RWPE2 (cell line): ENCODE measurements around the gene JPH3.

ENCODE experiments used
- ATAC-seq: fragments of 200-7000 bp; cut with Tn5 transposase; 3 replicates; pipeline ENCODE4 v1.9.1; 2021; ENCODE audit warnings: low read depth
- DNase-seq: peaks from one replicate; pipeline ENCODE4 v3.0.0-alpha.2; 2020; ENCODE audit warnings: low spot score
- H3K27ac ChIP-seq: fragments of 450-650 bp; 2 replicates; pipeline ENCODE4 v1.5.1; 2017; ENCODE audit warnings: mild to moderate bottlenecking; ENCODE audit not compliant: poor library complexity, severe bottlenecking
- H3K27me3 ChIP-seq: fragments of 250-450 bp; sonication (Bioruptor Pico); 2 replicates; pipeline ENCODE4 v1.5.1; 2021; ENCODE audit warnings: mild to moderate bottlenecking, moderate library complexity; ENCODE audit not compliant: insufficient read depth, poor library complexity, severe bottlenecking
- H3K36me3 ChIP-seq: fragments of 250-450 bp; sonication (Bioruptor Pico); 2 replicates; pipeline ENCODE4 v1.5.1; 2020; ENCODE audit warnings: low read depth, mild to moderate bottlenecking, moderate library complexity
- H3K4me1 ChIP-seq: fragments of 250-450 bp; sonication (Bioruptor Pico); 2 replicates; pipeline ENCODE4 v1.5.1; 2021; ENCODE audit warnings: mild to moderate bottlenecking, moderate library complexity; ENCODE audit not compliant: insufficient read depth, poor library complexity, severe bottlenecking
- H3K4me3 ChIP-seq: fragments of 250-450 bp; sonication (Bioruptor Pico); 2 replicates; pipeline ENCODE4 v1.5.1; 2021; ENCODE audit warnings: mild to moderate bottlenecking, moderate library complexity; ENCODE audit not compliant: severe bottlenecking
- H3K9me3 ChIP-seq: fragments of 250-450 bp; sonication (Bioruptor Pico); 2 replicates; pipeline ENCODE4 v1.5.1; 2021; ENCODE audit warnings: mild to moderate bottlenecking, moderate library complexity; ENCODE audit not compliant: severe bottlenecking
- CTCF ChIP-seq: fragments of 450-650 bp; IDR thresholded peaks from one replicate; pipeline ENCODE4 v1.5.1; 2017; ENCODE audit warnings: mild to moderate bottlenecking, moderate library complexity; ENCODE audit not compliant: poor library complexity, severe bottlenecking

JPH3 gene

GRCh38 chr16:87607871-87608270 is 5.6 kb downstream of the JPH3 start:
- no peaks in the 10 kb centered on the region for H3K9me3 ChIP-seq
- TF ChIP-seq CTCF = no peak
- no peak for ATAC-seq
- DNase-seq = no peak
- H3K36me3 ChIP-seq = no peaks in the 10 kb centered on the region
- H3K27ac ChIP-seq = no peak overlapping the region
- H3K4me3 ChIP-seq = no peak overlapping the region
- peaks cover 36% of the 10 kb centered on the region for H3K27me3 ChIP-seq
- no peaks in the 10 kb centered on the region for H3K4me1 ChIP-seq

GRCh38 chr16:87608400-87608985 is 6.2 kb downstream of the JPH3 start:
- no peaks in the 10 kb centered on the region for H3K4me1 ChIP-seq
- ATAC-seq (peak; percentile 66; the same call in 2 of the 3 replicates), DNase-seq (no peak)
- TF ChIP-seq CTCF = no peak
- no peaks in the 10 kb centered on the region for H3K9me3 ChIP-seq
- H3K36me3 ChIP-seq = no peaks in the 10 kb centered on the region
- no peak overlapping the region for H3K27ac ChIP-seq
- no peak overlapping the region for H3K4me3 ChIP-seq
- peaks cover 29% of the 10 kb centered on the region for H3K27me3 ChIP-seq

GRCh38 chr16:87610026-87610425 is 7.7 kb downstream of the JPH3 start:
- DNase-seq = no peak
- Histone ChIP-seq H3K27me3 (peaks cover 14% of the 10 kb centered on the region), H3K9me3 (no peaks in the 10 kb centered on the region), H3K4me3 (no peak overlapping the region), H3K4me1 (no peaks in the 10 kb centered on the region), H3K27ac (no peak overlapping the region), H3K36me3 (no peaks in the 10 kb centered on the region)
- no peak for TF ChIP-seq CTCF
- no peak for ATAC-seq

- H3K4me3 ChIP-seq = no peak overlapping the region
- H3K36me3 ChIP-seq = no peaks in the 10 kb centered on the region
- H3K9me3 ChIP-seq = no peaks in the 10 kb centered on the region
- no peaks in the 10 kb centered on the region for H3K4me1 ChIP-seq
- TF ChIP-seq CTCF = no peak
- DNase-seq = no peak
- peaks cover 2% of the 10 kb centered on the region for H3K27me3 ChIP-seq
- no peak for ATAC-seq
- H3K27ac ChIP-seq = no peak overlapping the region
Measured at GRCh38 chr16:87611456-87611855, 9.1 kb downstream of the JPH3 start.

GRCh38 chr16:87613961-87614360 is 11.7 kb downstream of the JPH3 start:
- no peak for DNase-seq
- no peak overlapping the region for H3K27ac ChIP-seq
- no peaks in the 10 kb centered on the region for H3K27me3 ChIP-seq
- H3K4me1 ChIP-seq = no peaks in the 10 kb centered on the region
- no peak for TF ChIP-seq CTCF
- no peaks in the 10 kb centered on the region for H3K9me3 ChIP-seq
- H3K36me3 ChIP-seq = no peaks in the 10 kb centered on the region
- no peak overlapping the region for H3K4me3 ChIP-seq
- no peak for ATAC-seq
